Neural progenitor cell (in vitro differentiated cells): Measurements from ENCODE around the gene TBX18.

Experiments
- CTCF ChIP-seq: fragments of 200-600 bp; sonication (generic); IDR thresholded peaks from 2 replicates; pipeline ENCODE4 v1.5.1; 2017; ENCODE audit warnings: antibody characterized with exemption, mild to moderate bottlenecking
- EZH2 ChIP-seq: fragments of 200-600 bp; sonication (generic); IDR thresholded peaks from 2 replicates; pipeline ENCODE4 v1.6.1; 2017; ENCODE audit warnings: antibody characterized with exemption, mild to moderate bottlenecking, moderate library complexity

- TF ChIP-seq CTCF = no peak
- no peak for TF ChIP-seq EZH2
Observed at GRCh38 chr6:84748376-84748775, 16.0 kb downstream of the TBX18 start.
